Astrocyte of the spinal cord (primary cell): ENCODE results near the gene ZNF174.

Source experiments
- DNase-seq: peaks from one replicate; pipeline ENCODE4 v3.0.0; 2011; ENCODE audit warnings: low read depth, low spot score
- H3K4me3 ChIP-seq: 2 replicates; pipeline ENCODE4 v1.5.1; 2011; ENCODE audit warnings: low read depth, mild to moderate bottlenecking, low read length, moderate library complexity
- CTCF ChIP-seq: IDR thresholded peaks from 2 replicates; pipeline ENCODE4 v1.5.1; 2012; ENCODE audit warnings: low read depth, mild to moderate bottlenecking, low read length, inconsistent platforms
- in situ Hi-C: cut with HindIII; loops from 2 replicates; pipeline ENCODE4 v1.10.0; 2017; ENCODE audit warnings: low sequenced_read_pairs

The ZNF174 gene

GRCh38 chr16:3389663-3390338 is 11.2 kb upstream of the ZNF174 start:
- no peak overlapping the region for H3K4me3 ChIP-seq
- no peak for TF ChIP-seq CTCF
- in situ Hi-C loops, result no loop called here
- no peak for DNase-seq

- no peak for DNase-seq
- no peak for TF ChIP-seq CTCF
- in situ Hi-C loops, result no loop called here
- H3K4me3 ChIP-seq, result peak overlapping the region; percentile 88
Measured at GRCh38 chr16:3400446-3400778, 603 bp upstream of the ZNF174 start.

- in situ Hi-C loops, result no loop called here
- peak; percentile 24 for DNase-seq
- peak overlapping the region; percentile 88 for H3K4me3 ChIP-seq
- no peak for TF ChIP-seq CTCF
Measured at GRCh38 chr16:3401719-3402397, 843 bp downstream of the ZNF174 start.

GRCh38 chr16:3408561-3409197 is 7.7 kb downstream of the ZNF174 start:
- no peak for TF ChIP-seq CTCF
- no peak overlapping the region for H3K4me3 ChIP-seq
- in situ Hi-C loops, result no loop called here
- no peak for DNase-seq

- no peak for TF ChIP-seq CTCF
- in situ Hi-C loops, result no loop called here
- H3K4me3 ChIP-seq, result no peak overlapping the region
- no peak for DNase-seq
Measured at GRCh38 chr16:3413730-3414379, 12.8 kb downstream of the ZNF174 start.

GRCh38 chr16:3431779-3432219 is 30.8 kb downstream of the ZNF174 start:
- DNase-seq, result peak; percentile 23
- no peak for TF ChIP-seq CTCF
- peak overlapping the region; percentile 31 for H3K4me3 ChIP-seq
- in situ Hi-C loops, result no loop called here
